GM23338 (cell line): ENCODE data around the gene SERPINB6. TPM values are rescaled to one million over a fixed set of nuclear protein-coding genes. Genes with fewer than 3 reads are reported as not detected.

Source experiments
- ATAC-seq: fragments of 200-7000 bp; cut with Tn5 transposase; 3 replicates; pipeline ENCODE4 v1.9.1; 2020
- DNase-seq: peaks from one replicate; pipeline ENCODE4 v3.0.0-alpha.2; 2015; ENCODE audit warnings: low spot score
- H2AFZ ChIP-seq: fragments of 200-600 bp; sonication (generic); 2 replicates; pipeline ENCODE4 v1.8.0; 2016; ENCODE audit warnings: antibody characterized with exemption, mild to moderate bottlenecking, moderate library complexity
- H3F3A ChIP-seq: fragments of 200-600 bp; sonication (generic); replicated peaks from 2 replicates; pipeline ENCODE4 v1.8.0; 2017; ENCODE audit warnings: antibody characterized with exemption, mixed run types, low read depth
- H3K27ac ChIP-seq: fragments of 200-600 bp; sonication (generic); 2 replicates; pipeline ENCODE4 v1.6.1; 2016; ENCODE audit warnings: low read depth
- H3K27me3 ChIP-seq: fragments of 200-600 bp; sonication (generic); 2 replicates; pipeline ENCODE4 v1.8.0; 2016; ENCODE audit warnings: mild to moderate bottlenecking, mixed run types, moderate library complexity; ENCODE audit not compliant: insufficient read depth
- H3K36me3 ChIP-seq: fragments of 200-600 bp; sonication (generic); 2 replicates; pipeline ENCODE4 v1.8.0; 2016; ENCODE audit warnings: mild to moderate bottlenecking; ENCODE audit not compliant: insufficient read depth
- H3K4me1 ChIP-seq: fragments of 200-600 bp; sonication (generic); 2 replicates; pipeline ENCODE4 v1.8.0; 2016; ENCODE audit warnings: mild to moderate bottlenecking, moderate library complexity; ENCODE audit not compliant: insufficient read depth
- H3K4me2 ChIP-seq: fragments of 200-600 bp; sonication (generic); 2 replicates; pipeline ENCODE4 v1.7.1; 2017; ENCODE audit warnings: mixed run types
- H3K4me3 ChIP-seq: fragments of 200-600 bp; sonication (generic); 2 replicates; pipeline ENCODE4 v1.6.1; 2016; ENCODE audit warnings: mixed run types
- H3K79me2 ChIP-seq: fragments of 200-600 bp; sonication (generic); replicated peaks from 2 replicates; pipeline ENCODE4 v1.8.0; 2017; ENCODE audit warnings: mild to moderate bottlenecking; ENCODE audit not compliant: insufficient read depth
- H3K9me2 ChIP-seq: fragments of 200-600 bp; sonication (generic); 2 replicates; pipeline ENCODE4 v1.8.0; 2017; ENCODE audit not compliant: insufficient read depth
- H4K20me1 ChIP-seq: fragments of 200-600 bp; sonication (generic); replicated peaks from 2 replicates; pipeline ENCODE4 v1.8.0; 2017; ENCODE audit warnings: mild to moderate bottlenecking; ENCODE audit not compliant: insufficient read depth
- H3K27ac Mint-ChIP-seq: 2 replicates; pipeline ENCODE4 v1.8.0; 2020; ENCODE audit warnings: inconsistent platforms, mild to moderate bottlenecking, moderate library complexity, mixed read lengths
- H3K27me3 Mint-ChIP-seq: 3 replicates; pipeline ENCODE4 v1.8.0; 2022; ENCODE audit warnings: low read depth, mild to moderate bottlenecking, moderate library complexity, mixed read lengths, inconsistent platforms; ENCODE audit not compliant: insufficient read depth, poor library complexity
- H3K36me3 Mint-ChIP-seq: 3 replicates; pipeline ENCODE4 v1.8.0; 2021; ENCODE audit warnings: low read depth, mild to moderate bottlenecking, inconsistent platforms, moderate library complexity, mixed read lengths
- H3K4me1 Mint-ChIP-seq: 3 replicates; pipeline ENCODE4 v1.8.0; 2020; ENCODE audit warnings: mild to moderate bottlenecking, inconsistent platforms, mixed read lengths
- H3K4me3 Mint-ChIP-seq: 3 replicates; pipeline ENCODE4 v1.8.0; 2021; ENCODE audit warnings: moderate library complexity, mild to moderate bottlenecking, inconsistent platforms, mixed read lengths
- H3K9me3 Mint-ChIP-seq: 3 replicates; pipeline ENCODE4 v1.8.0; 2020; ENCODE audit warnings: moderate library complexity, mild to moderate bottlenecking, inconsistent platforms, mixed read lengths
- CREB1 ChIP-seq: fragments of 250-450 bp; sonication (Bioruptor Pico); IDR thresholded peaks from 2 replicates; pipeline ENCODE4 v1.5.0; 2020; ENCODE audit warnings: low read depth, mild to moderate bottlenecking, moderate library complexity
- EZH2 ChIP-seq: fragments of 200-600 bp; sonication (generic); IDR thresholded peaks from one replicate; pipeline ENCODE4 v1.8.0; 2017; ENCODE audit warnings: antibody characterized with exemption, mild to moderate bottlenecking, low read depth; ENCODE audit not compliant: unreplicated experiment
- JUNB ChIP-seq: IDR thresholded peaks from one replicate; pipeline ENCODE4 v1.6.1; 2016; ENCODE audit warnings: antibody characterized with exemption; ENCODE audit not compliant: unreplicated experiment
- NANOG ChIP-seq: IDR thresholded peaks from 2 replicates; pipeline ENCODE4 v1.6.1; 2016; ENCODE audit warnings: antibody characterized with exemption, borderline replicate concordance
- POLR2AphosphoS5 ChIP-seq: IDR thresholded peaks from 2 replicates; pipeline ENCODE4 v1.6.1; 2016; ENCODE audit warnings: antibody characterized with exemption, low read depth
- STAT1 ChIP-seq: IDR thresholded peaks from one replicate; pipeline ENCODE4 v1.6.1; 2016; ENCODE audit warnings: antibody characterized with exemption; ENCODE audit not compliant: unreplicated experiment
- ZNF114 ChIP-seq: fragments of 250-450 bp; sonication (Bioruptor Pico); IDR thresholded peaks from 2 replicates; pipeline ENCODE4 v1.5.0; 2020; ENCODE audit warnings: mild to moderate bottlenecking, moderate library complexity
- ZNF331 ChIP-seq: fragments of 250-450 bp; sonication (Bioruptor Pico); IDR thresholded peaks from 2 replicates; pipeline ENCODE4 v1.5.0; 2020; ENCODE audit warnings: low read depth, mild to moderate bottlenecking, moderate library complexity
- polyA plus RNA-seq: library from polyadenylated mRNA; unstranded; fragments of >200 nt; fragmentation: Nextera tagmentation; extraction: Ambion mirVana; gene quantifications from 2 replicates; pipeline ENCODE4 v1.2.1, GENCODE V29; 2016
- total RNA-seq: library from RNA; depleted of rRNA; stranded (reverse); fragments of >200 nt; shearing (Covaris generic); gene quantifications from 2 replicates; pipeline ENCODE4 v1.2.3, GENCODE V29; 2014
- TF ChIP-seq, protein P1 (sequence below): IDR thresholded peaks from 2 replicates; pipeline ENCODE4 v1.6.1; 2016; ENCODE audit warnings: antibody characterized with exemption
- TF ChIP-seq, protein P2 (sequence below), 2 experiments: fragments of 200-600 bp in 1 of 2; sonication (generic) in 1 of 2; conservative IDR thresholded peaks; 2 replicates each; pipeline versions ENCODE4 v1.5.1 to v1.6.1; 2016 to 2017; ENCODE audit warnings: antibody characterized with exemption in 2 of 2, low read depth in 2 of 2, mild to moderate bottlenecking in 2 of 2, moderate library complexity in 1 of 2
- TF ChIP-seq, protein P3 (sequence below): IDR thresholded peaks from one replicate; pipeline ENCODE4 v1.6.1; 2018; ENCODE audit warnings: antibody characterized with exemption; ENCODE audit not compliant: unreplicated experiment

Gene SERPINB6
- total and polyA plus RNA-seq, 2 experiments from 2014 or later = 25.9 to 38.5 TPM

DNA sequence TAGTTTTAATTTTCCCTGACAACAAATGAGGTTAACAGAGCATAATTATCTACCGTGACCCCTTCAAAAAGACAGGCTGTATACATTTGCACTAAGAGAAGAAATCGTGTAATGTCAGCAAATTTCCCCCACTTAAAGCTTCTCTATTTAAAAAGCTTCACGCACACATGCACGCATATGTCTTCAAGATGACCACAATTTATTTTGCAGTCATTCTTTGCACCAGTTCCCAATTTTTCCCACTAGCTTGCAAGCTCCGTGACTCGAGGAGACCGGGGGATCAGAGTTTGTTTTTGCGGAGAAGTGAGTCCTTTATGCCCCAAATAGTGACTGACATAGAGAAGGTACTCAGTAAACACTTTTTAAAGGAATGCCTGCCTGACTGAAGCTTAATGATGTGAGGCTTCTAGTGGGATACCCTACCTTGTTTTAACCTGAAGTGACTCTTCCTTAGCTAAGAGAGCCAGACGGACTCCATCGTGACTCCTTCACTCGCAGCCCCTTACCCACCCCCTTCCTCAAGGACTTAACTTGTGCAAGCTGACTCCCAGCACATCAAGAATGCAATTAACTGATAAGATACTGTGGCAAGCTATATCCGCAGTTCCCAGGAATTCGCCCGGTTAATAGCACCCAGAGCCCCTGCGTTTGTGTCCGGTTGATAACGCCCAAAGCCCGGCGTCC is 19.0 kb upstream of the SERPINB6 start (continued):
- TF ChIP-seq, protein P1, sequence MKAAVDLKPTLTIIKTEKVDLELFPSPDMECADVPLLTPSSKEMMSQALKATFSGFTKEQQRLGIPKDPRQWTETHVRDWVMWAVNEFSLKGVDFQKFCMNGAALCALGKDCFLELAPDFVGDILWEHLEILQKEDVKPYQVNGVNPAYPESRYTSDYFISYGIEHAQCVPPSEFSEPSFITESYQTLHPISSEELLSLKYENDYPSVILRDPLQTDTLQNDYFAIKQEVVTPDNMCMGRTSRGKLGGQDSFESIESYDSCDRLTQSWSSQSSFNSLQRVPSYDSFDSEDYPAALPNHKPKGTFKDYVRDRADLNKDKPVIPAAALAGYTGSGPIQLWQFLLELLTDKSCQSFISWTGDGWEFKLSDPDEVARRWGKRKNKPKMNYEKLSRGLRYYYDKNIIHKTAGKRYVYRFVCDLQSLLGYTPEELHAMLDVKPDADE = no peak
- no peak for TF ChIP-seq ZNF114

DNA sequence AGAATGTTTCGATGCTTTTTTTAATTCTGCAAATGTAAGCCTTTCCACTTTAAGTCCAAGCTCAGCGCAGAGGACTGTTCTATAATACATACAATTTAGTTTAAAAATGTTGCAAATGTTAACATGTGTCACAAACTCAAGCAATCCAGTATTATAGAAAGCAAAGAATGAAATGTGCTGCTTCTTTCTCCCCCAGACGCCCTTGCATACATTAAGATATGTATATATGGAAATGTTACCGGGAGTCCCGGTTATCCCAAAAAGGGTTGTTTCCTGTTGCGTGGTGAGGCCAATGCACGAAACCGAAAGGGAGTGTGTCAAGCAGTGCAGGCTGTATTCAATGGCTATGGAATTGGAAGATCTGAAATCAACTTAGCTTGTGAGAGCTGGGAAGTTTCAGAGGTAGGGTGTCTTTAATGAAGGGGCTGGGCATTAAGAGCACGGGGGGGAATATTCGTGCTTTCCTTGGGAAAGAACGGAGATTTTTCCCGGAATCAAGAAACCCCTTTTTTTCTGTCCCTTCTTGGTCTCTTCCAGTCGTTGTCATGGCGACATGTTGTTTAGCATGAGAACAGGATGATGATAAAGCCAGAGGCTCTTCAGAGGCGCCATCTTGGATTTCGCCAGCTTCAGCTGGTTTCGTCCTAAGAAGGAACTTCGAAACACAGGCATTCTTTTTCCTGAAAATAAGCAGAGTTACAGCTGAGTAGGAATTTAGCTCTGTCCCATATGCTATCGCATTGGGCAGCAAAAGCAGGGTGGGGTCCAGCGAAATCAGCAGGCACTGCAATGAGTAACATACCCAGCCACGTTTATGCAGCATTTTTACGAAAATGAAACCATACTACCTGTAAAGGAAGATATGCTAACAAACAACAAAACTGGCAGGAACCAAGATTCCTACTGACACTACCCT is 18.2 kb upstream of the SERPINB6 start:
- Mint-ChIP-seq H3K4me1 (peaks cover 46% of the 10 kb centered on the region), H3K9me3 (peaks cover 9% of the 10 kb centered on the region; the same call in 1 of the 3 replicates), H3K4me3 (peak overlapping the region; percentile 87), H3K27ac (peak overlapping the region; percentile 100), H3K36me3 (no peaks in the 10 kb centered on the region; the same call in 2 of the 3 replicates), H3K27me3 (peaks cover 25% of the 10 kb centered on the region)
- Histone ChIP-seq H3K4me1 (peaks cover 33% of the 10 kb centered on the region), H2AFZ (no peak overlapping the region), H3K9me2 (no peaks in the 10 kb centered on the region), H3K79me2 (no peaks in the 10 kb centered on the region), H3F3A (peaks cover 11% of the 10 kb centered on the region; the same call in 1 of the 2 replicates), H3K27ac (peak overlapping the region; percentile 98), H3K36me3 (no peaks in the 10 kb centered on the region), H3K4me3 (peak overlapping the region; percentile 50), H3K27me3 (no peaks in the 10 kb centered on the region), H3K4me2 (peak overlapping the region; percentile 70), H4K20me1 (no peaks in the 10 kb centered on the region)
- TF ChIP-seq POLR2AphosphoS5 (peak; percentile 72; the same call in 1 of the 2 replicates), CREB1 (CRISPR knock-in tag) (peak; percentile 44), STAT1 (no peak)
- DNase-seq (peak; percentile 100), ATAC-seq (peak; percentile 52)

DNA sequence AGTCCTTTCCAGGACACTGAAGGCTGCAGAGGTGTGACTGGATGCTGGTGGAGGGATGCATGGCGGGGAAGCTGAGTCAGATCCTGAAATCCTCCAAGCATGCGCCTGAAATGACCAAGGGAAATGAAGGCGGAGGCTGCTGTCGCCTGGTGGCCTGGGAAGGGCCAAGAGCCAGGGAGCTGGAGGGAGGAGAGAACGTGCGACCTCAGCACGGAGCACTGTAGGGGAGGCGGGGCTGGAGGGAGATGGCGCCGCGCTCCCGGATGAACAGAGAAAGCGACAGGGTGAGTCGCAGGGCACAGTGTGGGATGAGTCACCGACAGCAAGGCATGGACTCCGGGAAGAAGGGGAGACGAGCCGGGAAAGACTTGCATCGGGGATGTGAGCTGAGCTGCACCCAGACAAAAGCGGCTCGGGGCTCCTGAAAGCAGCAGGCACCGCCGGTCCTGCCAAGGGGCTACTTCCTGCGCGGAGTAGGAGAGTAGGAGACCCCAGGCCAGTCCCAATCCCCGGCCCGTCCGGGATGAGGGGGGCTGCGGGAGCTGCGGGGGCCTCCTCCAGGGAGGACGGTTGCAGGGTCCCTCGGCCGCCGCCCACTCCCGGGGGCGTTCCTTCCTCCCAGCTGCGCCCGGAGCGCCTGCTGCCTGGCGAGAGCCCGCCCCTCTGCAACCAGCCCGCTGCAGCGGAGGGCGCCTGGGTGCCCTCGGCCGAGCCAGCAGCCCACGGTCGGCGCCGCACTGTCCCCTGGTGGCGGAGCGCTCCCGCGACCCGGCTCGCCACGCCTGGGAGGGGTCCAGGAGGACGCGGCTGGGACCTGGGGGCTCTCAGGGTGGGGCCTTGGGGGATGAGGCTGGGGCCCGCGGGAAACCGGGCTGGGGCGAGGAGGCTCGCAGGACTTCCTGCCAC is 17.3 kb upstream of the SERPINB6 start:
- Mint-ChIP-seq H3K27me3 (peaks cover 26% of the 10 kb centered on the region), H3K4me3 (peak overlapping the region; percentile 87), H3K4me1 (peaks cover 44% of the 10 kb centered on the region), H3K27ac (peak overlapping the region; percentile 100), H3K36me3 (no peaks in the 10 kb centered on the region; the same call in 2 of the 3 replicates), H3K9me3 (peaks cover 9% of the 10 kb centered on the region; the same call in 2 of the 3 replicates)
- no peaks in the 10 kb centered on the region for H4K20me1 ChIP-seq
- H3K4me3 ChIP-seq = peak overlapping the region; percentile 50
- no peaks in the 10 kb centered on the region for H3K27me3 ChIP-seq
- ATAC-seq (peak; percentile 77), DNase-seq (peak; percentile 90)
- no peaks in the 10 kb centered on the region for H3K36me3 ChIP-seq
- H3K79me2 ChIP-seq = no peaks in the 10 kb centered on the region
- peak overlapping the region; percentile 98 for H3K27ac ChIP-seq
- H3K4me2 ChIP-seq = peak overlapping the region; percentile 68
- H2AFZ ChIP-seq = peak overlapping the region; percentile 36; the same call in 1 of the 2 replicates
- H3K9me2 ChIP-seq = no peaks in the 10 kb centered on the region
- peaks cover 36% of the 10 kb centered on the region for H3K4me1 ChIP-seq
- H3F3A ChIP-seq = peaks cover 11% of the 10 kb centered on the region; the same call in 1 of the 2 replicates
- peak; percentile 68 for TF ChIP-seq POLR2AphosphoS5
- no peak for TF ChIP-seq CREB1 (CRISPR knock-in tag)
- TF ChIP-seq, protein P2, sequence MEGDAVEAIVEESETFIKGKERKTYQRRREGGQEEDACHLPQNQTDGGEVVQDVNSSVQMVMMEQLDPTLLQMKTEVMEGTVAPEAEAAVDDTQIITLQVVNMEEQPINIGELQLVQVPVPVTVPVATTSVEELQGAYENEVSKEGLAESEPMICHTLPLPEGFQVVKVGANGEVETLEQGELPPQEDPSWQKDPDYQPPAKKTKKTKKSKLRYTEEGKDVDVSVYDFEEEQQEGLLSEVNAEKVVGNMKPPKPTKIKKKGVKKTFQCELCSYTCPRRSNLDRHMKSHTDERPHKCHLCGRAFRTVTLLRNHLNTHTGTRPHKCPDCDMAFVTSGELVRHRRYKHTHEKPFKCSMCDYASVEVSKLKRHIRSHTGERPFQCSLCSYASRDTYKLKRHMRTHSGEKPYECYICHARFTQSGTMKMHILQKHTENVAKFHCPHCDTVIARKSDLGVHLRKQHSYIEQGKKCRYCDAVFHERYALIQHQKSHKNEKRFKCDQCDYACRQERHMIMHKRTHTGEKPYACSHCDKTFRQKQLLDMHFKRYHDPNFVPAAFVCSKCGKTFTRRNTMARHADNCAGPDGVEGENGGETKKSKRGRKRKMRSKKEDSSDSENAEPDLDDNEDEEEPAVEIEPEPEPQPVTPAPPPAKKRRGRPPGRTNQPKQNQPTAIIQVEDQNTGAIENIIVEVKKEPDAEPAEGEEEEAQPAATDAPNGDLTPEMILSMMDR (conservative IDR thresholded peaks at IDR 0.05; ENCODE audit: low read depth in 2 of 2) = peak; percentile 59 to 89
- TF ChIP-seq EZH2 = no peak
- TF ChIP-seq ZNF114 = no peak
- TF ChIP-seq ZNF331 (CRISPR knock-in tag) = no peak
- TF ChIP-seq, protein P3, sequence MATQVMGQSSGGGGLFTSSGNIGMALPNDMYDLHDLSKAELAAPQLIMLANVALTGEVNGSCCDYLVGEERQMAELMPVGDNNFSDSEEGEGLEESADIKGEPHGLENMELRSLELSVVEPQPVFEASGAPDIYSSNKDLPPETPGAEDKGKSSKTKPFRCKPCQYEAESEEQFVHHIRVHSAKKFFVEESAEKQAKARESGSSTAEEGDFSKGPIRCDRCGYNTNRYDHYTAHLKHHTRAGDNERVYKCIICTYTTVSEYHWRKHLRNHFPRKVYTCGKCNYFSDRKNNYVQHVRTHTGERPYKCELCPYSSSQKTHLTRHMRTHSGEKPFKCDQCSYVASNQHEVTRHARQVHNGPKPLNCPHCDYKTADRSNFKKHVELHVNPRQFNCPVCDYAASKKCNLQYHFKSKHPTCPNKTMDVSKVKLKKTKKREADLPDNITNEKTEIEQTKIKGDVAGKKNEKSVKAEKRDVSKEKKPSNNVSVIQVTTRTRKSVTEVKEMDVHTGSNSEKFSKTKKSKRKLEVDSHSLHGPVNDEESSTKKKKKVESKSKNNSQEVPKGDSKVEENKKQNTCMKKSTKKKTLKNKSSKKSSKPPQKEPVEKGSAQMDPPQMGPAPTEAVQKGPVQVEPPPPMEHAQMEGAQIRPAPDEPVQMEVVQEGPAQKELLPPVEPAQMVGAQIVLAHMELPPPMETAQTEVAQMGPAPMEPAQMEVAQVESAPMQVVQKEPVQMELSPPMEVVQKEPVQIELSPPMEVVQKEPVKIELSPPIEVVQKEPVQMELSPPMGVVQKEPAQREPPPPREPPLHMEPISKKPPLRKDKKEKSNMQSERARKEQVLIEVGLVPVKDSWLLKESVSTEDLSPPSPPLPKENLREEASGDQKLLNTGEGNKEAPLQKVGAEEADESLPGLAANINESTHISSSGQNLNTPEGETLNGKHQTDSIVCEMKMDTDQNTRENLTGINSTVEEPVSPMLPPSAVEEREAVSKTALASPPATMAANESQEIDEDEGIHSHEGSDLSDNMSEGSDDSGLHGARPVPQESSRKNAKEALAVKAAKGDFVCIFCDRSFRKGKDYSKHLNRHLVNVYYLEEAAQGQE = no peak
- TF ChIP-seq JUNB = no peak
- TF ChIP-seq NANOG = no peak
